NCI-H128 (cell line): ENCODE results near the gene GPAT3.

Experiments used
- DNase-seq: peaks from one replicate; lab custom pipeline; 2025; ENCODE audit not compliant: unreplicated experiment; lab: John Stamatoyannopoulos, UW

Gene GPAT3

DNA sequence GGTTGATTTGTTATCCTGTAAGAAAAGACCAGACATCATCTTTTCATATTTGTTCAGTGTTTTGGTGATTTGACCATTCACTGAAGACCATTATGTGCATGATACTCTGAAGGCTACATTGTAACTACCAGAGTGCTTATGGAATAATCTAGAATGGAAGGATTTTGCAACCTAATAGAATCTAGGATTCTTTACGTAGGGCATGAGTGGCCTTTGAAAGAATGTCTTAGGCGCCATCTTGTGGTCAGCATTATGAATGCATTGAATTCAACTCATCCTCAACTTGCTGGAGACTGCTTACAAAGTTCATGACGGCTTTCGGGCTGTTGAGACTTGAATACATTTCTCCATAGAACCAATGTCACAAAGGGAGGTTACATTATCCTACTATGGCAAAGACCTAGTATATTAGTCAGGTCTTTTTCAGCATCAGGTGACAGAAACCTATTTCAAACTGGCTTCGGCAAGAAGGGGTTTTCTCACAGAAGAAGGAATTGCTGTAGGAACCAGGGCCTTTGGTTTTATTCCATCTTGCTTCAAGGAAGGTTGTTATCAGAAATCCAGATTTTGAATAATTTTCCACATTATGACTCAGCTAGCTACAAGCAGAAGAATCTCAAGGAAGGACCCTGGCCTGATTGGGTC lies 104.1 kb downstream of the GPAT3 start:
- peak; percentile 10 for DNase-seq

DNA sequence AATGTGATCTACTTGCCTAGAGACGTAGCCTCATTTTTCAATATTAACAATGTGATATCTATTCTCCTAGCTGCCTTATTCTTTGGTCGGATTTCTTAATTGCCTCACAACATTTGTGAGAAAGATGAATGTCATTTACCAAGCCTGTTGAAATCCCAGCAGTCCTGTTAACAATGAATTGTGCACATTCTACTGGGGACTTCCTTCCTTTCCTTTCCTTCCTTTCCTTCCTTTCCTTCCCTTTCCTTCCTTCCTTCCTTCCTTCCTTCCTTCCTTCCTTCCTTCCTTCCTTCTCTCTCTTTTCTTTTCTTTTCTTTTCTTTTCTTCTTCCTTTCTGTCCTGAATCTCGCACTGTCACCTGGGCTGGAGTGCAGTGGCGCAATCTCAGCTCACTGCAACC lies 107.1 kb downstream of the GPAT3 start:
- DNase-seq = no peak

DNA sequence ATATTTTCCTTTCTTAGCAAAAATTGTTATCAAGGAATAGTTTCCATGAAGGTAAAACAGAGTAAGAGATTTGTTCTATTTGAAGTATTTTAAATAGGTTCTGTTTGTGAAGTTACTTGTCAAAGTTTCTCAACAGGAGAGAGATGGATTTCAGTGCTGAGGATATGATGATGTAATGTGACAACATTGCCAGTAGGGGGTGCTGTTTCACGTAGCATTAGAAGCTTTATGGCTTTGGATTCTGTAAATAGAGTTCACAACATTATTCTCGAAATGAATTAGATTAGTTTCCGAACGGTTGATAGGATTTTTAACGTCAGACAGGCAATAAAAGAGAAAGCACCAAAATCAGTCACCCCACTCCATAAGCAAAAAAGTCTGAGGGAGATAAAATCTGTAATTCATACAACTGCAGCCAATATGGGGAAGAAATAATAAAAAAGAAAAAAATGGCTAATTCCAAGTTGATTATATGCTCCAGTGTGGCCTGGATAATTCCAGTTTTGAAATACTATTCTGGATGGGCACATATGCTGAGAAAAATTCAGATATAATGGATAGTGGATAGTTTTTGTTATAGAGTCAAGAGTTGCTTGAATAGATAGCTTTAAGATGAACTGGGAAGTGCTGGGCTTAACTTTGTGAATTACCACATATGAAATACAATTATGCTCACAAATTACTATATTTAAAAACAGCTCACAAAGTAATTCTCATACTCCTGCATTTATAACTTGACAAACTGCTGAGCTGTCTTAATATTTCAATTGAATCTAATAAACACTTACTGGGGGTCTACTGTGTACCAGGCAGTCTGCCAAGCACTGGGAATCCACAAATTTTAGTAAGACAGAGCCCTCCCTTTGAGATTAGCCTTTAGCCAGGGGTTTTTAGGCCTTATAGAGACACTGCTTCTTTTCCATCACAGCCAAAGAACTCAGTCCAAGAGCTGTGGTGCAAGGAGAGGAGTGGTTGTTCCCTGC lies 109.1 kb downstream of the GPAT3 start:
- DNase-seq = peak; percentile 1

DNA sequence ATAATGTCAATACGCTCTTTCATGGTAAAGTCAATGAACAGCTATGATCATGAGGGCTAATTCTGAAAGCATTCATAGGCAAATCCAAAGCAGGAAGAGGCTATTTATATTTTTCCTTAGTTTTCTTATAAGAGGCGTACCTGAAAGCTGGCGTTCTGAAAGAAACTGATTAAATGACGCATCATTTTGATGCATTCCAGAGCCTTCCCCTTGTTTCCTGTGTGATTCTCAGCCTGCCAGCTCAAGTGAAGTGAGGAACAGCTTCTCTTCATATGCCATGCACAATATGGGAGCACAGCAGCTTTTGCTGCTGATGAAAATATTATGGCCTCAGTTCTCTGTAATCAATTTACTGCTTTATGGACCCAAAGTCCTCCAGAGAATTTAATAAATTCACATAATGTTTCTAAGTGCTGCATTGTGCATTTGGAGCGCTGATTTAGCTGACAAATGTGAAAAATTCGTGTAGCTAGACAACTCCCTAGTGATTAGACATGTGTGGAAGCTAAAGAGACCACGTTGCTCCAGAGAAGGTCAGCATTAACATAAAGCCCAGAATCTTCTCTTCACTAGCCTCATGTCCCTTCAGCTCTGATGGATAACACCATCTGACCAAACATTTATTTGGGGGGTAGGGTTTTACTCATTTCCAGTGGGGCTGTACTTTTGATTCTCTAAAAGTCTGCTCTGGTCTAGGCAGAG lies 110.8 kb downstream of the GPAT3 start:
- no peak for DNase-seq

DNA sequence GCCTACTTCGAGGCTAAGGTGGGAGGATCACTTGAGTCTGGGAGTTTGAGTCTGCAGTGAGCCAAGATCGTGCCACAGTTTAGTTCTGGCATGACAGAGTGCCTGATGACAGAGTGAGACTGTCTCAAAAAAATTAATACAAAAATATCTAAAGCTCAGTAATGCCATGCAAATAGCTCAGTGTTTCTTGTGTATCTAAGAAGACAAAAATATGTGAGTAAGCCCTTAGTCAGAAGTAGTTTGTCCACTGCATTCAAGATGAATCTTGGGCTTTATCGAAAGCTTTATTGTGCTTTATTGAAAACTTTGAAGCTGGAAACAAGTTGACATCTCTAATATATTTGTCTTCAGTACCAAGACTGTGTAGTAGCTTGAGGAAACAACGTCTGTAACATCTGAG lies 115.9 kb downstream of the GPAT3 start:
- DNase-seq = no peak
